ENCODE measurements around the gene AQP12B.

DNA sequence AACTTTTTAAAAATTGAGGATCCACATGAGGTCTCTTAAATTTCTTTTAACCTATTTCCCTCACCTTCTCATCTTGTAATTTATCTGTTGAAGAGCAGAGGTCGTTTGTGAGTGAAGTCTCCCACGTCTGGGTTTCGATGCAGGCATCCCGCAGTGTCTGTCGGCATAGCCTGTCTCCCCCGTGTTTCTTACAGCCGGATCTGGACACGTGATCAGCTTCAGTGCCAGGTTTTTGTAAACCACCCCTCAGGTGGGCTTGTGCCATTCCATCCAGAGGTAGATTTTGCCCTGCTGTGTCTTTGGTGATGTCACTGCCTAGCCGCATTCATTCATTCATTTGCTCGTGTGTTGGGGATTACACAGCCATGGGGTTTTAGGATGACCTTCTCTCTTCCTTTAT is 25.1 kb upstream of the AQP12B start:
- TF ChIP-seq, protein P1, sequence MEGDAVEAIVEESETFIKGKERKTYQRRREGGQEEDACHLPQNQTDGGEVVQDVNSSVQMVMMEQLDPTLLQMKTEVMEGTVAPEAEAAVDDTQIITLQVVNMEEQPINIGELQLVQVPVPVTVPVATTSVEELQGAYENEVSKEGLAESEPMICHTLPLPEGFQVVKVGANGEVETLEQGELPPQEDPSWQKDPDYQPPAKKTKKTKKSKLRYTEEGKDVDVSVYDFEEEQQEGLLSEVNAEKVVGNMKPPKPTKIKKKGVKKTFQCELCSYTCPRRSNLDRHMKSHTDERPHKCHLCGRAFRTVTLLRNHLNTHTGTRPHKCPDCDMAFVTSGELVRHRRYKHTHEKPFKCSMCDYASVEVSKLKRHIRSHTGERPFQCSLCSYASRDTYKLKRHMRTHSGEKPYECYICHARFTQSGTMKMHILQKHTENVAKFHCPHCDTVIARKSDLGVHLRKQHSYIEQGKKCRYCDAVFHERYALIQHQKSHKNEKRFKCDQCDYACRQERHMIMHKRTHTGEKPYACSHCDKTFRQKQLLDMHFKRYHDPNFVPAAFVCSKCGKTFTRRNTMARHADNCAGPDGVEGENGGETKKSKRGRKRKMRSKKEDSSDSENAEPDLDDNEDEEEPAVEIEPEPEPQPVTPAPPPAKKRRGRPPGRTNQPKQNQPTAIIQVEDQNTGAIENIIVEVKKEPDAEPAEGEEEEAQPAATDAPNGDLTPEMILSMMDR (IDR thresholded peaks at IDR 0.05; ENCODE audit: low read depth, low read length): no peak
- TF ChIP-seq, protein P2, sequence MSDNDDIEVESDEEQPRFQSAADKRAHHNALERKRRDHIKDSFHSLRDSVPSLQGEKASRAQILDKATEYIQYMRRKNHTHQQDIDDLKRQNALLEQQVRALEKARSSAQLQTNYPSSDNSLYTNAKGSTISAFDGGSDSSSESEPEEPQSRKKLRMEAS (IDR thresholded peaks at IDR 0.05; ENCODE audit: low read depth, low read length): no peak

Data from NB4 (cell line).